NCI-H510A treated with DMSO at 0.1 percent for 48 hours (cell line): ENCODE data around the gene SERPINB3.
"Not testable (repeated sequence)": the region's sequence is repeated elsewhere in the genome, so short reads cannot be mapped to it uniquely, and the experiment has no call there.

Experiments
- DNase-seq: peaks from one replicate; lab custom pipeline; 2025; lab: John Stamatoyannopoulos, UW

Gene SERPINB3

GRCh38 chr18:63646936-63647335 is 14.8 kb downstream of the SERPINB3 start:
- no peak for DNase-seq

GRCh38 chr18:63644694-63645093 is 17.0 kb downstream of the SERPINB3 start:
- not testable (repeated sequence) for DNase-seq

GRCh38 chr18:63644142-63644541 is 17.6 kb downstream of the SERPINB3 start, which contains the start of gene SERPINB4:
Gene SERPINB4, minus strand, starts transcription at chr18:63644256. Its CDS starts 679 bp downstream, at chr18:63643577.
- not testable (repeated sequence) for DNase-seq

- not testable (repeated sequence) for DNase-seq
Observed at GRCh38 chr18:63642668-63643356, 18.9 kb downstream of the SERPINB3 start.

- not testable (repeated sequence) for DNase-seq
Observed at GRCh38 chr18:63641157-63641680, 20.5 kb downstream of the SERPINB3 start.

GRCh38 chr18:63637703-63638102 is 24.0 kb downstream of the SERPINB3 start:
- no peak for DNase-seq

GRCh38 chr18:63627819-63628218 is 33.9 kb downstream of the SERPINB3 start:
- no peak for DNase-seq

- no peak for DNase-seq
Observed at GRCh38 chr18:63626431-63626830, 35.3 kb downstream of the SERPINB3 start.

- no peak for DNase-seq
Observed at GRCh38 chr18:63624863-63625262, 36.8 kb downstream of the SERPINB3 start.

- DNase-seq: no peak
Observed at GRCh38 chr18:63619661-63620060, 42.0 kb downstream of the SERPINB3 start.

- no peak for DNase-seq
Observed at GRCh38 chr18:63617915-63618234, 43.8 kb downstream of the SERPINB3 start.

GRCh38 chr18:63617049-63617914 is 44.4 kb downstream of the SERPINB3 start:
- DNase-seq: peak; percentile 95

- DNase-seq: peak; percentile 65
Observed at GRCh38 chr18:63613420-63613819, 48.3 kb downstream of the SERPINB3 start.

- no peak for DNase-seq
Observed at GRCh38 chr18:63606526-63606925, 55.2 kb downstream of the SERPINB3 start.
